ENCODE measurements around the gene OPCML.

Gene OPCML

GRCh38 chr11:133133050-133133449 lies 399.3 kb downstream of the OPCML start:
- peak; percentile 1 for DNase-seq (ENCODE audit: low read depth)

- no peak for DNase-seq (ENCODE audit: low read depth)
These were observed 404.6 kb downstream of the OPCML start for GRCh38 chr11:133127741-133128140.

- DNase-seq (ENCODE audit: low read depth), result no peak
These were observed 408.5 kb downstream of the OPCML start for GRCh38 chr11:133123796-133124195.

- no peak for DNase-seq (ENCODE audit: low read depth)
These were observed 408.9 kb downstream of the OPCML start for GRCh38 chr11:133123366-133123765.

- no peak for DNase-seq (ENCODE audit: low read depth)
These were observed 410.0 kb downstream of the OPCML start for GRCh38 chr11:133122256-133122655.

- DNase-seq (ENCODE audit: low read depth), result no peak
These were observed 413.6 kb downstream of the OPCML start for GRCh38 chr11:133118563-133119268.

GRCh38 chr11:133115099-133115498 lies 417.2 kb downstream of the OPCML start:
- DNase-seq (ENCODE audit: low read depth), result no peak

- DNase-seq (ENCODE audit: low read depth), result no peak
These were observed 424.5 kb downstream of the OPCML start for GRCh38 chr11:133107763-133108162.

GRCh38 chr11:133107136-133107535 lies 425.2 kb downstream of the OPCML start:
- no peak for DNase-seq (ENCODE audit: low read depth)

GRCh38 chr11:133106417-133106816 lies 425.9 kb downstream of the OPCML start:
- no peak for DNase-seq (ENCODE audit: low read depth)

- DNase-seq (ENCODE audit: low read depth), result no peak
These were observed 428.1 kb downstream of the OPCML start for GRCh38 chr11:133104009-133104744.

GRCh38 chr11:133096981-133097380 lies 435.3 kb downstream of the OPCML start:
- no peak for DNase-seq (ENCODE audit: low read depth)

GRCh38 chr11:133086518-133086917 lies 445.8 kb downstream of the OPCML start:
- no peak for DNase-seq (ENCODE audit: low read depth)

GRCh38 chr11:133082841-133083488 lies 449.3 kb downstream of the OPCML start:
- peak; percentile 65 for DNase-seq (ENCODE audit: low read depth)

- DNase-seq (ENCODE audit: low read depth), result peak; percentile 19
These were observed 449.9 kb downstream of the OPCML start for GRCh38 chr11:133082453-133082781.

- no peak for DNase-seq (ENCODE audit: low read depth)
These were observed 450.4 kb downstream of the OPCML start for GRCh38 chr11:133081730-133082452.

- DNase-seq (ENCODE audit: low read depth), result no peak
These were observed 451.3 kb downstream of the OPCML start for GRCh38 chr11:133081020-133081419.

- DNase-seq (ENCODE audit: low read depth), result peak; percentile 56
These were observed 453.5 kb downstream of the OPCML start for GRCh38 chr11:133078591-133079404.

GRCh38 chr11:133078012-133078411 lies 454.3 kb downstream of the OPCML start:
- no peak for DNase-seq (ENCODE audit: low read depth)

- no peak for DNase-seq (ENCODE audit: low read depth)
These were observed 456.9 kb downstream of the OPCML start for GRCh38 chr11:133075351-133075750.

GRCh38 chr11:133072858-133073582 lies 459.3 kb downstream of the OPCML start:
- DNase-seq (ENCODE audit: low read depth), result no peak

Data from EH (cell line).